ENCODE measurements around the gene TRIM38. TPM values are rescaled to one million over a fixed set of nuclear protein-coding genes. Genes with fewer than 3 reads are reported as not detected.

The TRIM38 gene
- total RNA-seq, 1 donor: 13.8 TPM

DNA sequence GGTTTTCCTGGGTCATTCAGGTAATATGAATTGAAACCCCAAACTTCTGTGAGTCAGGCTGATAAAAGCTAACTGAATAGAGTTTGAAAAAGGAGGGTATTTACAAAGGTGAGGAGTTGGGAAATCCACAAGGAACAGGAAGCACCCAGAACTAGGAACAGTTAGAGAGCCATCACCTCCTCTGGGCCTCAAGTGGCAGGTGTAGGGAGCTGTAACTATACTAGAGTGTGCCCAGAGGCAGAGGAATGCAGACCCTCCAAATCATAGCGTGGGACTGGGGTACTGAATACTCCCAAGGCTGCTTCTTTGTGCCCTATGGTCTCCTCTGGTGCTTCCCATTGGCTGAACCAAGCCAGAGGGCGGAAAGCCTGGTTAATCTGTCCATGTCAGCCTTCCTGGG, 18.3 kb downstream of the TRIM38 start:
- TF ChIP-seq, protein P1, sequence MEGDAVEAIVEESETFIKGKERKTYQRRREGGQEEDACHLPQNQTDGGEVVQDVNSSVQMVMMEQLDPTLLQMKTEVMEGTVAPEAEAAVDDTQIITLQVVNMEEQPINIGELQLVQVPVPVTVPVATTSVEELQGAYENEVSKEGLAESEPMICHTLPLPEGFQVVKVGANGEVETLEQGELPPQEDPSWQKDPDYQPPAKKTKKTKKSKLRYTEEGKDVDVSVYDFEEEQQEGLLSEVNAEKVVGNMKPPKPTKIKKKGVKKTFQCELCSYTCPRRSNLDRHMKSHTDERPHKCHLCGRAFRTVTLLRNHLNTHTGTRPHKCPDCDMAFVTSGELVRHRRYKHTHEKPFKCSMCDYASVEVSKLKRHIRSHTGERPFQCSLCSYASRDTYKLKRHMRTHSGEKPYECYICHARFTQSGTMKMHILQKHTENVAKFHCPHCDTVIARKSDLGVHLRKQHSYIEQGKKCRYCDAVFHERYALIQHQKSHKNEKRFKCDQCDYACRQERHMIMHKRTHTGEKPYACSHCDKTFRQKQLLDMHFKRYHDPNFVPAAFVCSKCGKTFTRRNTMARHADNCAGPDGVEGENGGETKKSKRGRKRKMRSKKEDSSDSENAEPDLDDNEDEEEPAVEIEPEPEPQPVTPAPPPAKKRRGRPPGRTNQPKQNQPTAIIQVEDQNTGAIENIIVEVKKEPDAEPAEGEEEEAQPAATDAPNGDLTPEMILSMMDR (IDR thresholded peaks at IDR 0.05; ENCODE audit: insufficient read depth, low read depth, low read length): no peak
- H3K4me3 ChIP-seq (ENCODE audit: low read depth, low read length): no peak overlapping the region
- no peak for DNase-seq (ENCODE audit: low read depth)

DNA sequence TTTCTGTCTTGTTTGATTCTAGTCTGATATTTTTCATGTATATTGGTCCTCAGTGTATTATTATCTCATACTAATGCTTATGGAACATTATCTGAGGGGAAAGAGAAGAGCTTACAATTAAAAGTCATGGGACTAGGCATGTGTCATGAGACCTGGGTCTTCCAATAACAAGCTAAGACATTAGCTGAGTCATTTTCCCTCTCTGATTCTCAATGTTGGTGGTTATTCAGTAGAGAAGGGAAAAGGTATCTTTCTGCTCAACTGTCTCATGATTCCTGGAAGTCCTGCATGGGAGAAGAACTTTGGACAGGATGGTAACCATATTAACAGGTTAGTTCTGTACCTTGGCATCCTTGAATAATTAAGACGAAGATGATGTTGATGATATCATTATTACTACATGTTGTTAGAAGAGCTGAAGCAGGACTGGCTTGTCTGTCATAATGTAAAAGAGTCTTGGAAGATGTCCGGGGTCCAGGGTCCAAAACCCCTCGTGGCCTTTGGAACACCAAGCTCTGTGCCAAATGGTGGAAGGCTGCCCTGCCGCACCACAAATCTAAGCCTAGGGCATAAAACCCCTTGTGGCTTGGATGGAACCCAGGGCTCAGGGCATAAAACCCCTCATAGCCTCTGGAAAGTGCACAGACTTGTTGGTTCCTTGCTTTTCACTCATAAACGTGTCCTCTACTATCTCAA, 19.1 kb downstream of the TRIM38 start:
- no peak overlapping the region for H3K4me3 ChIP-seq (ENCODE audit: low read depth, low read length)
- TF ChIP-seq, protein P1 (IDR thresholded peaks at IDR 0.05; ENCODE audit: insufficient read depth, low read depth, low read length): no peak
- DNase-seq (ENCODE audit: low read depth): no peak

DNA sequence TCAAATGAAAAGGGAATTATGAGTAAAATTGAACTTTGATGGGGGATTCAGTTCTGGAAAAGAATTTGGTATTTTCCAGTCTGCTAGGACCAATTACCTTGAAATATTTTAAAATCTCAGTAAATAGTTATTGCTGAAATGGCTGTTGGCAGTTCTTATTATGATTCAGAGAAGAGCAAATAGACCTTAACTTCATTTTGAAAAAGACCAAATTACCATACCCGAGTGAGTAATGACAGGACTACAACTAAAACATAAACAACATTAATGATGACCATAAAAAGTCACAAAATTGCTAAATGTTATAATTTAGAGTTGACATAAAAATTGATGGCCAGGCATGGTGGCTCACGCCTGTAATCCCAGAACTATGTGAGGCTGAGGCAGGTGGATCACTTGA, 21.7 kb downstream of the TRIM38 start:
- no peak overlapping the region for H3K4me3 ChIP-seq (ENCODE audit: low read depth, low read length)
- peak; percentile 70 for DNase-seq (ENCODE audit: low read depth)
- TF ChIP-seq, protein P1 (IDR thresholded peaks at IDR 0.05; ENCODE audit: insufficient read depth, low read depth, low read length): no peak

DNA sequence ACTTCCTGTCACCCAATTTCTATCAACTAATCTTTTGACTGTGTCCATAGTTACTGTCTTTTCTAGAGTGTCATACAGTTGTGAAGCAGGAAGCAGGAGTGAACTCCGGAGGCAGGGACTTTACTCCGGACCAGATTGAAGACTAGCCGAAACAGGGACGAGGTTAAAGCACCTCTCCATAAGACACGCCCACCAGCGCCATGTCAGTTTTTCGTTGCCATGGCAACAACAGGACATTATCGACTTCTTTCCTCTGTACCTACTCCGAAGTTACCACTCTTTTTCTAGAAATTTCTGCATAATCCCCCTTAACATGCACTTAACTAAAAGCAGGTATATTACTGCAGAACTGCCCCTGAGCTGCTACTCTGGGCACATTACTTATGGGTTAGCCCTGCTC, 25.2 kb downstream of the TRIM38 start:
- no peak overlapping the region for H3K4me3 ChIP-seq (ENCODE audit: low read depth, low read length)
- no peak for DNase-seq (ENCODE audit: low read depth)
- TF ChIP-seq, protein P1 (IDR thresholded peaks at IDR 0.05; ENCODE audit: insufficient read depth, low read depth, low read length): no peak

DNA sequence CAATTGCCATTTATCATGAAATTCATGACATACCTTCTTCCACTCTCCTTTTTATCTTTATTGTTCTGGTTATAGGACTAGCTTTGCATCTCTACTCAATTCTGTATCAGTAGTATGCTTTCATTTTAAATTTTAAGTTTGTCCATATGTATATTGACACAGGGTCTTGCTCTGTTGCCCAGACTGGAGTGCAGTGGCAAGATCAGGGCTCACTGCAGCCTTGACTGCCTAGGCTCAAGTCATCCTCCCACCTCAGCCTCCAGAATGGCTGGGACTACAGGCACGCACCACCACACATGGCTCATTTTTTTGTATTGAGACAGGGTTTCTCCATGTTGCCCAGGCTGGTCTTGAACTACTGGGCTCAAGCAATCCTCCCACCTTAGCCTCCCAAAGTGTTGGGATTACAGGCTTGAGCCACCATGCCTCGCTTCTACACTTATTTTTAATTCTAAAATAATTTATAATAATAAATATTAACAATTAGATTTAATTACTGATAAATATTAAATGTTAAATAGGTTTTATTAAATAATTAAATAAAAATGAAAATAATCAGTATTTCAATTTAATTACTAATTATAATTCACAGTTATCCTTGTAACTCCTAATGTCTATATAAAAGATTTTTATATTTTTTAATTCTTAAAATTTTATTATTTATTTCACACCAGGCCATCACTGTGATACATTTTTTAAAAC, 27.7 kb downstream of the TRIM38 start:
- no peak for DNase-seq (ENCODE audit: low read depth)
- TF ChIP-seq, protein P1 (IDR thresholded peaks at IDR 0.05; ENCODE audit: insufficient read depth, low read depth, low read length): no peak
- H3K4me3 ChIP-seq (ENCODE audit: low read depth, low read length): no peak overlapping the region

DNA sequence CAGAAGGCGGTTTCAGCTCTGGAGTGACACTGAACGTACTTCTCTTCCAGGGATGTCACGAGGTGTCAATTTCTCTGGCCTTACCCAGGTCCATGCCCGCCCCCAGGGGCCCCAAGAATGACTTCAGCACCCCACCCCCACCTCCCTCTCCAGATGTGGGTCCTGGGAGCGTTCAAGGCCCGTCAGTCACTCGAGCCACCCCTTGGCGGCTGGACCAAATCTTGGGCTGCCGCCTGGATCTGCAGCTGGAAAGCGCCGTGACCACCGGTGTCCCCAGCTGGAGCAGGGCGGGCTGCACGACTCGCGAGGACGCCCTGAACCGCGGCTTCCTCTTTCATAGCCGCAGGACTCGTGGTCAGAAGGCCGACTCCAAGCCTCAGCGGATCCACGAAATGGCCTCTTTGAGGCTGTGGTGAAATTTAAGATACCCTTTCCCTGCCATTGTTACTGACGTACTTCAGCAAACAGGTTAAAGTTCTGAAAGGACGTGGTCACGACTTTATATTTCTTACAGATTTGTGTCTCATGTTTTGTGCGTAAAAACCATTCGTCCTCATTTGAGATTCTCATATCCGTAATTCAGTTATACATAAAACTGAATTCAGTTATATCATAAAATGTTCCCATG, 29.3 kb downstream of the TRIM38 start:
- peak; percentile 63 for DNase-seq (ENCODE audit: low read depth)
- H3K4me3 ChIP-seq (ENCODE audit: low read depth, low read length): peak overlapping the region; percentile 69
- TF ChIP-seq, protein P1 (IDR thresholded peaks at IDR 0.05; ENCODE audit: insufficient read depth, low read depth, low read length): no peak

All from fibroblast of villous mesenchyme (primary cell).